ENCODE results near the gene PRMT9.

Gene PRMT9

DNA sequence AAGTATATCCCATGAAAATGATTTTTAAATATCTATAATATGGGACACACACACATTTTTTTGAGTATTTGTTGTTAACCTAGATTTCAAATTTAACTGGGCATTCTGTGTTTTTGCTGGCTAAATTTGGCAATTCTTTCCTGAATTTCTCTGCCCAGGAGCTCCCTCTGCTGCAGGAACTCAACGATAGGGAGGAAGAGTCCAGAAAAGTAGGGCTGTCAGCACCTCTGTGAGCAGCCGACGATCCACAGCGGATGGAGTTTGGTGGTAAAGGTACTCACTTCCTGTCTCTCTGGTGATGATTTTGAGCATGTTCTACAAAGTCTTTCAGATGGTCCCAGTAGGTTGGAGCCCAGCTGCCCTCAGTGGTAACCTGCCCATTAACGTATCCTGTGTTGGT lies 89.9 kb downstream of the PRMT9 start:
- no peaks in the 10 kb centered on the region for H3K9me3 ChIP-seq (ENCODE audit: insufficient read depth, low read depth, low read length)
- no peak overlapping the region for H3K4me3 ChIP-seq (ENCODE audit: low read length)
- WGBS, result 85% methylated on average over 5 of the region's 5 CpGs
- no peaks in the 10 kb centered on the region for H3K27me3 ChIP-seq (ENCODE audit: insufficient read depth, low read length)
- no peak overlapping the region for H3K27ac ChIP-seq (ENCODE audit: low read depth, low read length)
- H3K9ac ChIP-seq (ENCODE audit: low read depth, low read length), result no peak overlapping the region
- H3K36me3 ChIP-seq (ENCODE audit: insufficient read depth, low read length), result no peaks in the 10 kb centered on the region
- peaks cover 10% of the 10 kb centered on the region for H3K4me1 ChIP-seq (ENCODE audit: insufficient read depth, low read length)

GRCh38 chr4:147591106-147591505 lies 92.9 kb downstream of the PRMT9 start:
- Histone ChIP-seq H3K27me3 (ENCODE audit: insufficient read depth, low read length) (no peaks in the 10 kb centered on the region), H3K9me3 (ENCODE audit: insufficient read depth, low read depth, low read length) (no peaks in the 10 kb centered on the region), H3K27ac (ENCODE audit: low read depth, low read length) (no peak overlapping the region), H3K36me3 (ENCODE audit: insufficient read depth, low read length) (no peaks in the 10 kb centered on the region), H3K4me3 (ENCODE audit: low read length) (no peak overlapping the region), H3K9ac (ENCODE audit: low read depth, low read length) (no peak overlapping the region), H3K4me1 (ENCODE audit: insufficient read depth, low read length) (peaks cover 20% of the 10 kb centered on the region)

GRCh38 chr4:147590249-147590920 lies 93.6 kb downstream of the PRMT9 start:
- 0 out of 2 replicates have a peak, but pooled peaks cover 4% of the 10 kb centered on the region for H3K9me3 ChIP-seq (ENCODE audit: insufficient read depth, low read depth, low read length)
- H3K9ac ChIP-seq (ENCODE audit: low read depth, low read length), result no peak overlapping the region
- no peaks in the 10 kb centered on the region for H3K27me3 ChIP-seq (ENCODE audit: insufficient read depth, low read length)
- no peaks in the 10 kb centered on the region for H3K36me3 ChIP-seq (ENCODE audit: insufficient read depth, low read length)
- no peak overlapping the region for H3K4me3 ChIP-seq (ENCODE audit: low read length)
- 64% methylated on average over 10 of the region's 12 CpGs for WGBS
- H3K27ac ChIP-seq (ENCODE audit: low read depth, low read length), result no peak overlapping the region
- peaks cover 20% of the 10 kb centered on the region for H3K4me1 ChIP-seq (ENCODE audit: insufficient read depth, low read length)

- 75% methylated on average over 1 of the region's 1 CpG for WGBS
- Histone ChIP-seq H3K9ac (ENCODE audit: low read depth, low read length) (no peak overlapping the region), H3K4me3 (ENCODE audit: low read length) (no peak overlapping the region)
These were observed 94.4 kb downstream of the PRMT9 start for GRCh38 chr4:147589586-147589985.

More at GRCh38 chr4:147589586-147589985, 94.4 kb downstream of the PRMT9 start:
- Histone ChIP-seq H3K27me3 (ENCODE audit: insufficient read depth, low read length) (no peaks in the 10 kb centered on the region), H3K4me1 (ENCODE audit: insufficient read depth, low read length) (peaks cover 20% of the 10 kb centered on the region), H3K27ac (ENCODE audit: low read depth, low read length) (no peak overlapping the region), H3K9me3 (ENCODE audit: insufficient read depth, low read depth, low read length) (0 out of 2 replicates have a peak, but pooled peaks cover 5% of the 10 kb centered on the region), H3K36me3 (ENCODE audit: insufficient read depth, low read length) (no peaks in the 10 kb centered on the region)
